B cell (primary cell): ENCODE results near the gene DLGAP4.

Experiments used
- CTCF ChIP-seq: fragments of 200-600 bp; IDR thresholded peaks from one replicate; pipeline ENCODE4 v1.8.0; 2022; ENCODE audit warnings: antibody characterized with exemption, mild to moderate bottlenecking
- EZH2 ChIP-seq: IDR thresholded peaks from 2 replicates; pipeline ENCODE4 v1.6.1; 2012; ENCODE audit warnings: borderline replicate concordance, low read depth, mild to moderate bottlenecking, moderate library complexity, low read length; ENCODE audit not compliant: insufficient read depth, poor library complexity, severe bottlenecking

- TF ChIP-seq CTCF = no peak
- no peak for TF ChIP-seq EZH2
Observed at GRCh38 chr20:36319356-36320260, 13.5 kb downstream of the DLGAP4 start.
